GM21529 (cell line): Measurements from ENCODE around the gene LCE1A.

Source experiments
- ATAC-seq: cut with Tn5 transposase; IDR thresholded peaks from one replicate; pipeline ENCODE4 v1.9.1; 2021; ENCODE audit not compliant: unreplicated experiment

The LCE1A gene

DNA sequence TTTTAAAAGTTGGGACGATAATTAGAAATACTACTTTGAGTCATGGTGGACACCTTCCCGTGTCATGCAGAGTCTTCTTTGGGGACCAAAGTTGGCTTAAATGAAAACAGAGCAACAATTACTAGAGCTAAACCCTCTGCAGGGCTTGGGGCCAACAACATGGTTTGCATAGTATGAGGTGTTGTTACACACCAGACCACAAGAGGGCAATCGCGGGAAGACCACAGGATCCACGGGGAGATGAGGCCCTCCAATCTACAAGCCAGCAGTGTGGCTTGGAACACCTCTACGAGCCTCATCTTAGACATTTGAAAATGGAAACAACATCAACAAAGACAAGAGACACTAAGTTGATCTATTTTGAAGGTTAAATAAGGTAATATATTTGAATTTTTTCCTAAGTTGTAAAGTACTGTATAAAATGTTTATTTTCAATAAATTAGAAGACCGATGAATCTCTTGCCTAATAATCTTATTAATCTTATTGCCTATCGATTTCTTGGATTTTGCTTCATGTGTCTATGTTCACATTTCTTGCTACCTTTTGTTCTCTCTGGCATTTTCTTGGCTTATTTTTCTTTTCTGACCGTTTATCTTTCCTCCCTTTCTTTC, 42.6 kb downstream of the LCE1A start:
- peak; percentile 55 for ATAC-seq

DNA sequence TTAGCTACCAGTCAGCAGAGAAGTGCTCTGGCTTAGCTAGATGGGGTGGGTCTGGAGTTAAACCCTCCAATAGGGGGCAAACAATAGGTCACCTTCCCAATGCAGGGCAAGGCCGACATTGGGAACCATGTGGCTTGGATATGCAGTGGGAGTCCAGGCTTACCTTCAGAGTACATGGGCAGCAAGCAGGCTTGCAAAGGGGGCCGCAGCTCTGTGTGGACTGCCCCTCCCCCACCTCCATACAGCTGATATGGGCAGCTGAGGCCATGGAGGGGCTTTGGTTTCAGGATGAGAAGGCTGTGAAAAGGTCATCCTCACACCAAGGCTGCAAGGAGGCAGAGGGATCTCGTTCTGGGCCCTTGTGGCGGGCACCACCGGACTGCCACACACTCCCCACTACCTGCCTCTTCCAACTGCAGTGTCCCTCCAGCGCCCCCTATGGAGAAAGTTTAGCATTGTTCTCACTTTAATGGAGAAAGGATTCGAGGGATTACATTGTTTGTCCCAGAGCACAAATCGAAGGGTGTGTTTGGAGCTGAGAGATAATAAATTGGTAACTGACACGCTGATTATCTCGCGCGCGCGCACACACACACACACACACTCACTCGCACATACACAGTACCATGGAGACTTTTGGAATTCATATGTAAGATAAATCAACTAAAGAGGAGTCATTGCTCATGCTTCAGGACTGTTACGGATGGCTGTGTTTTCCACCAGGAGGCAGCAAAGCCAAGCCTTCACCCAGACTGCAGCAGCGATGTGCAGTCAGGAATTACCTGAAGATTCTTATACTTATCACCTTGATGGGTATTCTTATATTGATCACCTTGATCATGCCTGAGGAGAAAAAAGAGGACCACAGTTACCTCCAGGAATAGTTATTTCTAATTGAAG, 43.8 kb downstream of the LCE1A start:
- ATAC-seq = no peak

DNA sequence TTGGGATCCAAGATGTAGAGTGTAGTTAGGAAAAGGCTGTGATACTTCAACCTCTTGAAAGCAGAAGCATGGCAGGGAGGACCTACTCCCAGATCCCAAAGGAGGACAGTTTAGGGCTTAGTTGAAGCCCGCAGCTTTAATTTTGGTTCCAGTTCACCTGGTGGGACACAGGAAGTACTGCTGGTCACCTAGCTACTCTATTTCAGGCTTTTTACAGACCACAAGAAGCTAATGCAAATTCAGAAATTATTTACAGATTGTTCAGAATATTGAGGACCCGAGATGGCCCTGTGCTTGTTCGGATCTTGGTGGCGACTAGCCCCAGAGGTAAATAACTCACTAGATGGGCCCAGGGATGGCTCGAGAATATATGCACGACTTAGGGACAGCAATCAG, 44.5 kb downstream of the LCE1A start:
- no peak for ATAC-seq

DNA sequence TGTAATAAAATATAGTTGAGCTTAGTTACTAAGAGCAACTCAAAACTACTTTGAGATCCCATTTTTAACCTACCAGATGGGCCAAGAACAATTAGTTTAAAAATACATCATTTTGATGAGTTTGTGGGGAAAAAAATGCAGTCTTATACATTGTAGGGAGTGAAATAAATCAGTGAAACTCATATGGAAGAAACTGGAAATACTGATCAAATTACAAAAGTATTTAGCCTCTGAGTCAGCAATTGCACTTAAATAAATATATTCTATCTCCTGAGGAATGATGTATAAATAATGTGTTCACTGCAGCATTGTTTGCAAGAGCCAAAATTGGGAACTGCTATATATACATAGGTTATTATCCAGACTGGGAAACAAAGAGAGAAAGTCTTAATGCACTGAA, 46.2 kb downstream of the LCE1A start:
- ATAC-seq = no peak

DNA sequence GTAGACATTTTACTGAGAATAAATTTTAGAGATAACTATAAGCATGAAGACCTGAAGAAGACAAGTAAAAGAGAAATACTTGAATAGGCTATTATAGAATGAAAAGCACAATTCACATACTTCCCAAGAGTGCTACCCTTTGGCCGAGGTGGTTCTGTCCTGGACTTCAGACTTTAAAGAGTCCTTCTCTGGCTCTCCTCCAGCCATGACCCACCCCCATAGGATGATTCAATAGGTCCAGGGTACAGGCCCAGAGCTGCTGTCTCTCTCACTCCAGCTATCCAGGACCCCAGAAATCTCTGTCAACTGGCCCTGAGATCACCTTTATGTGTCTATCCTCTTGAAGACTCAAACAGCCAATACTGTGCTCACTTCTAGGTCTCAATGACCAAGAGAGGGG, 49.6 kb downstream of the LCE1A start:
- ATAC-seq = no peak
